ENCODE data around the gene BNC2.

The BNC2 gene

GRCh38 chr9:16500386-16500785, 370.1 kb downstream of the BNC2 start:
- no peak overlapping the region for H3K4me3 Mint-ChIP-seq
- no peak overlapping the region for H3K27ac Mint-ChIP-seq
- no peaks in the 10 kb centered on the region for H3K27me3 Mint-ChIP-seq (ENCODE audit: low read depth, poor library complexity)
- H3K9me3 Mint-ChIP-seq, result no peaks in the 10 kb centered on the region
- H3K4me1 Mint-ChIP-seq, result peaks cover 20% of the 10 kb centered on the region
- no peak for DNase-seq
- no peaks in the 10 kb centered on the region for H3K36me3 Mint-ChIP-seq (ENCODE audit: low read depth)
- TF ChIP-seq, protein P1, sequence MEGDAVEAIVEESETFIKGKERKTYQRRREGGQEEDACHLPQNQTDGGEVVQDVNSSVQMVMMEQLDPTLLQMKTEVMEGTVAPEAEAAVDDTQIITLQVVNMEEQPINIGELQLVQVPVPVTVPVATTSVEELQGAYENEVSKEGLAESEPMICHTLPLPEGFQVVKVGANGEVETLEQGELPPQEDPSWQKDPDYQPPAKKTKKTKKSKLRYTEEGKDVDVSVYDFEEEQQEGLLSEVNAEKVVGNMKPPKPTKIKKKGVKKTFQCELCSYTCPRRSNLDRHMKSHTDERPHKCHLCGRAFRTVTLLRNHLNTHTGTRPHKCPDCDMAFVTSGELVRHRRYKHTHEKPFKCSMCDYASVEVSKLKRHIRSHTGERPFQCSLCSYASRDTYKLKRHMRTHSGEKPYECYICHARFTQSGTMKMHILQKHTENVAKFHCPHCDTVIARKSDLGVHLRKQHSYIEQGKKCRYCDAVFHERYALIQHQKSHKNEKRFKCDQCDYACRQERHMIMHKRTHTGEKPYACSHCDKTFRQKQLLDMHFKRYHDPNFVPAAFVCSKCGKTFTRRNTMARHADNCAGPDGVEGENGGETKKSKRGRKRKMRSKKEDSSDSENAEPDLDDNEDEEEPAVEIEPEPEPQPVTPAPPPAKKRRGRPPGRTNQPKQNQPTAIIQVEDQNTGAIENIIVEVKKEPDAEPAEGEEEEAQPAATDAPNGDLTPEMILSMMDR (IDR thresholded peaks at IDR 0.05), result no peak

- DNase-seq, result no peak
- TF ChIP-seq, protein P1 (IDR thresholded peaks at IDR 0.05), result no peak
- no peaks in the 10 kb centered on the region for H3K36me3 Mint-ChIP-seq (ENCODE audit: low read depth)
- H3K4me3 Mint-ChIP-seq, result no peak overlapping the region
- no peaks in the 10 kb centered on the region for H3K9me3 Mint-ChIP-seq
- H3K4me1 Mint-ChIP-seq, result peaks cover 17% of the 10 kb centered on the region
- no peaks in the 10 kb centered on the region for H3K27me3 Mint-ChIP-seq (ENCODE audit: low read depth, poor library complexity)
- H3K27ac Mint-ChIP-seq, result no peak overlapping the region
Observed at GRCh38 chr9:16499892-16500291, 370.6 kb downstream of the BNC2 start.

- H3K9me3 Mint-ChIP-seq, result peaks cover 4% of the 10 kb centered on the region
- H3K36me3 Mint-ChIP-seq (ENCODE audit: low read depth), result no peaks in the 10 kb centered on the region
- H3K4me1 Mint-ChIP-seq, result peaks cover 5% of the 10 kb centered on the region
- TF ChIP-seq, protein P1 (IDR thresholded peaks at IDR 0.05), result no peak
- H3K27ac Mint-ChIP-seq, result no peak overlapping the region
- DNase-seq, result no peak
- H3K27me3 Mint-ChIP-seq (ENCODE audit: low read depth, poor library complexity), result no peaks in the 10 kb centered on the region
- no peak overlapping the region for H3K4me3 Mint-ChIP-seq
Observed at GRCh38 chr9:16496908-16497307, 373.6 kb downstream of the BNC2 start.

DNA sequence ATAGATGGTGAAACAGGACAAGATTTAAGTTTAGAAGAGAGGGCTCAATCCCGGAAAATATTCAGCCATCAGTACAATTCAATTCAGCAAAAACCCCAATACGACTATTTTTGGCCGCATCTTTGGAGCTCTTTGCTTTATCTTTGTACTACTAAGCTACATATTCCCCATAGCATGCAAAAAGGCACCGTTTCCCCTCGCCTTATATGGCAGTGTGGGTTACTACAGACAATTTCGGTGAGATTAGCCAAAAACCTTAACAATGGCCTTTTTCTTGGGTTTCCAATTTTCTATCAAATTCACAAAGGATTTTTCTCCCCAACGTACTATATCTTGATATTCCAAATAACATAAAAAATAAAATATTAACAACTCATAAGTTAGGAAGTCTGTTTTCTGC, 382.6 kb downstream of the BNC2 start:
- Mint-ChIP-seq H3K4me3 (no peak overlapping the region), H3K36me3 (ENCODE audit: low read depth) (peaks cover 4% of the 10 kb centered on the region), H3K4me1 (peaks cover 41% of the 10 kb centered on the region), H3K27me3 (ENCODE audit: low read depth, poor library complexity) (peaks cover 7% of the 10 kb centered on the region), H3K27ac (no peak overlapping the region), H3K9me3 (peaks cover 3% of the 10 kb centered on the region)
- DNase-seq, result no peak
- TF ChIP-seq, protein P1 (IDR thresholded peaks at IDR 0.05), result no peak

GRCh38 chr9:16485575-16486321, 384.7 kb downstream of the BNC2 start:
- peaks cover 3% of the 10 kb centered on the region for H3K27me3 Mint-ChIP-seq (ENCODE audit: low read depth, poor library complexity)
- H3K36me3 Mint-ChIP-seq (ENCODE audit: low read depth), result peaks cover 10% of the 10 kb centered on the region
- peaks cover 46% of the 10 kb centered on the region for H3K4me1 Mint-ChIP-seq
- no peak for DNase-seq
- H3K9me3 Mint-ChIP-seq, result peaks cover 10% of the 10 kb centered on the region
- TF ChIP-seq, protein P1 (IDR thresholded peaks at IDR 0.05), result no peak
- H3K27ac Mint-ChIP-seq, result peak overlapping the region; percentile 94
- H3K4me3 Mint-ChIP-seq, result no peak overlapping the region

- TF ChIP-seq, protein P1 (IDR thresholded peaks at IDR 0.05), result no peak
- Mint-ChIP-seq H3K4me1 (peaks cover 46% of the 10 kb centered on the region), H3K4me3 (no peak overlapping the region), H3K36me3 (ENCODE audit: low read depth) (peaks cover 10% of the 10 kb centered on the region), H3K27ac (peak overlapping the region; percentile 17), H3K27me3 (ENCODE audit: low read depth, poor library complexity) (peaks cover 3% of the 10 kb centered on the region), H3K9me3 (peaks cover 10% of the 10 kb centered on the region)
- DNase-seq, result no peak
Observed at GRCh38 chr9:16485160-16485559, 385.3 kb downstream of the BNC2 start.
